Fibroblast of lung (primary cell): ENCODE data around the gene HDAC2. TPM values are rescaled to one million over a fixed set of nuclear protein-coding genes. Genes with fewer than 3 reads are reported as not detected.

ENCODE experiments used
- DNase-seq, 2 donors: peaks; one replicate each; pipeline versions ENCODE4 v3.0.0 to v3.0.0-alpha.2; 2010; ENCODE audit warnings: low read depth in 2 of 2
- H2AFZ ChIP-seq: 2 replicates; pipeline ENCODE4 v1.5.1; 2012; ENCODE audit warnings: low read length, control low read depth, inconsistent platforms
- H3K27ac ChIP-seq: 2 replicates; pipeline ENCODE4 v1.5.1; 2011; ENCODE audit warnings: low read length, control low read depth; ENCODE audit not compliant: insufficient read depth
- H3K27me3 ChIP-seq: 2 replicates; pipeline ENCODE4 v1.5.1; 2011; ENCODE audit warnings: mild to moderate bottlenecking, low read length; ENCODE audit not compliant: control insufficient read depth, insufficient read depth
- H3K36me3 ChIP-seq: 2 replicates; pipeline ENCODE4 v1.5.1; 2011; ENCODE audit warnings: low read length; ENCODE audit not compliant: control insufficient read depth, insufficient read depth
- H3K4me1 ChIP-seq: 2 replicates; pipeline ENCODE4 v1.5.1; 2011; ENCODE audit warnings: low read length; ENCODE audit not compliant: control insufficient read depth, insufficient read depth; ENCODE audit errors: extremely low read depth
- H3K4me2 ChIP-seq: 2 replicates; pipeline ENCODE4 v1.5.1; 2011; ENCODE audit warnings: low read length, control low read depth; ENCODE audit not compliant: insufficient read depth; ENCODE audit errors: extremely low read depth
- H3K4me3 ChIP-seq, 4 experiments: fragments of 200-600 bp in 1 of 4; sonication (generic) in 1 of 4; replicated peaks in 1 of 4; 2 replicates each; pipeline ENCODE4 v1.5.1; 2011 to 2016; ENCODE audit warnings: low read length in 4 of 4, low read depth in 3 of 4, mild to moderate bottlenecking in 3 of 4, control low read depth in 2 of 4, inconsistent platforms in 1 of 4, mixed read lengths in 1 of 4; ENCODE audit not compliant: insufficient read depth in 1 of 4; ENCODE audit errors: control extremely low read depth in 1 of 4
- H3K79me2 ChIP-seq: 2 replicates; pipeline ENCODE4 v1.5.1; 2012; ENCODE audit warnings: mild to moderate bottlenecking, low read length, inconsistent platforms; ENCODE audit not compliant: control insufficient read depth, insufficient read depth
- H3K9ac ChIP-seq: 2 replicates; pipeline ENCODE4 v1.5.1; 2011; ENCODE audit warnings: mild to moderate bottlenecking, low read length, control low read depth; ENCODE audit not compliant: insufficient read depth
- H3K9me3 ChIP-seq: 2 replicates; pipeline ENCODE4 v1.5.1; 2012; ENCODE audit warnings: low read depth, low read length; ENCODE audit not compliant: control insufficient read depth, insufficient read depth
- H4K20me1 ChIP-seq: 2 replicates; pipeline ENCODE4 v1.5.1; 2011; ENCODE audit warnings: low read length; ENCODE audit not compliant: control insufficient read depth, insufficient read depth; ENCODE audit errors: extremely low read depth
- CTCF ChIP-seq, 2 donors: IDR thresholded peaks in 1 of 2; conservative IDR thresholded peaks in 1 of 2; 1 replicate in 1 of 2; 2 replicates in 1 of 2; pipeline ENCODE4 v1.5.1; 2011 to 2012; ENCODE audit warnings: low read length in 2 of 2, control low read depth in 1 of 2, inconsistent platforms in 1 of 2, low read depth in 1 of 2, mild to moderate bottlenecking in 1 of 2
- EZH2 ChIP-seq: IDR thresholded peaks from 2 replicates; pipeline ENCODE4 v1.5.1; 2012; ENCODE audit warnings: low read length, control low read depth, mild to moderate bottlenecking; ENCODE audit errors: missing control alignments
- polyA plus RNA-seq, 2 donors: library from polyadenylated mRNA; depleted of rRNA in 1 of 2; stranded (reverse) in 1 of 2; unstranded in 1 of 2; fragments of >200 nt; gene quantifications; 2 replicates each; pipeline ENCODE4 v1.2.1, GENCODE V29; 2011 to 2012; ENCODE audit warnings: missing spikeins in 1 of 2
- total RNA-seq: library from RNA; depleted of rRNA; stranded (reverse); fragments of >200 nt; gene quantifications from 2 replicates; pipeline ENCODE4 v1.2.1, GENCODE V29; 2014

Gene HDAC2
- total and polyA plus RNA-seq, 2 donors (not counting 1 experiment from before 2014, with no cell fraction given) = 64.9 to 155 TPM

- no peak for DNase-seq
- Histone ChIP-seq H3K9ac (no peak overlapping the region), H4K20me1 (no peaks in the 10 kb centered on the region), H3K79me2 (no peaks in the 10 kb centered on the region), H3K36me3 (no peaks in the 10 kb centered on the region), H3K27me3 (no peaks in the 10 kb centered on the region), H3K9me3 (no peaks in the 10 kb centered on the region), H3K27ac (no peak overlapping the region), H3K4me2 (no peak overlapping the region), H2AFZ (no peak overlapping the region), H3K4me1 (no peaks in the 10 kb centered on the region), H3K4me3 (no peak overlapping the region)
- TF ChIP-seq CTCF (conservative IDR thresholded peaks at IDR 0.05 in 1 of 2, IDR thresholded peaks at IDR 0.05 in 1 of 2; ENCODE audit: low read depth in 1 of 2, low read length in 2 of 2) (no peak), EZH2 (no peak)
These were observed 40.8 kb downstream of the HDAC2 start for GRCh38 chr6:113930183-113930582.

DNA sequence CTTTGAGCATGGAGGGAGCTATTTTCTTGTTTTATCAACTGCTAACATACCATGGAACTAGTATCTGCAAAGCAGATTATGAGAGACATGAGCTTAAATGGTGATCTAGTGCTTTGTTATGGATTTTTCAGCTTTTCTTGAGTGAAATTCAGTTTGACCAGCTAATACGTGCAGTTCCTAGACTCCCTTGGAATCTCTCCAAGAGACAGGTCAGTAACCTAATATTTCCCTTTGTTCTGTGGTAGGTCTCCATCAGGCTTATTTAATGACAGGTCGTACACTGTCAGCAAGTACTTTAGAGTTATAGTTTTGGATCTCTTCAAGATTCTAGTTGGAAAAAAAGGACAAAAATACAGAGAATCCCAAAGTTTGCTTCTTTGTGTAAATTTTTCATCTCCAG lies 43.9 kb downstream of the HDAC2 start:
- no peak overlapping the region for H3K4me3 ChIP-seq
- no peak for TF ChIP-seq CTCF (conservative IDR thresholded peaks at IDR 0.05 in 1 of 2, IDR thresholded peaks at IDR 0.05 in 1 of 2; ENCODE audit: low read depth in 1 of 2, low read length in 2 of 2)
- no peak for TF ChIP-seq EZH2
- no peaks in the 10 kb centered on the region for H3K4me1 ChIP-seq
- H3K27ac ChIP-seq = no peak overlapping the region
- no peak overlapping the region for H2AFZ ChIP-seq
- DNase-seq = no peak
- H4K20me1 ChIP-seq = no peaks in the 10 kb centered on the region
- no peaks in the 10 kb centered on the region for H3K36me3 ChIP-seq
- H3K4me2 ChIP-seq = no peak overlapping the region
- no peaks in the 10 kb centered on the region for H3K79me2 ChIP-seq
- no peaks in the 10 kb centered on the region for H3K27me3 ChIP-seq
- H3K9ac ChIP-seq = no peak overlapping the region
- H3K9me3 ChIP-seq = no peaks in the 10 kb centered on the region

- Histone ChIP-seq H3K27me3 (no peaks in the 10 kb centered on the region), H3K4me1 (no peaks in the 10 kb centered on the region), H3K36me3 (no peaks in the 10 kb centered on the region), H3K9me3 (no peaks in the 10 kb centered on the region), H3K4me3 (no peak overlapping the region), H2AFZ (no peak overlapping the region), H4K20me1 (no peaks in the 10 kb centered on the region), H3K79me2 (no peaks in the 10 kb centered on the region), H3K27ac (no peak overlapping the region), H3K4me2 (no peak overlapping the region), H3K9ac (no peak overlapping the region)
- DNase-seq = no peak
- TF ChIP-seq EZH2 (no peak), CTCF (conservative IDR thresholded peaks at IDR 0.05 in 1 of 2, IDR thresholded peaks at IDR 0.05 in 1 of 2; ENCODE audit: low read depth in 1 of 2, low read length in 2 of 2) (no peak)
These were observed 45.6 kb downstream of the HDAC2 start for GRCh38 chr6:113925378-113925777.
